B cell (primary cell): ENCODE results near the gene SIAH3. TPM values are rescaled to one million over a fixed set of nuclear protein-coding genes. Genes with fewer than 3 reads are reported as not detected.

Experiments used
- ATAC-seq: fragments of 200-7000 bp; cut with Tn5 transposase; one replicate; pipeline ENCODE4 v1.10.0; 2021; ENCODE audit warnings: low read depth, mild to moderate bottlenecking, moderate number of reproducible peaks, moderate library complexity
- CTCF ChIA-PET: fragments of 350-600 bp; sonication (Branson Sonifier 250); formaldehyde crosslinking; loops from one replicate; lab custom pipeline; 2021; ENCODE audit warnings: antibody characterized with exemption, inconsistent platforms; lab: Charles Lee
- POLR2A ChIA-PET: fragments of 350-600 bp; sonication (Branson Sonifier 250); formaldehyde crosslinking; loops from one replicate; lab custom pipeline; 2021; ENCODE audit warnings: antibody characterized with exemption; lab: Charles Lee
- DNase-seq: peaks from one replicate; pipeline ENCODE4 v3.0.0; 2013
- H2AFZ ChIP-seq: 2 replicates; pipeline ENCODE4 v1.6.1; 2012; ENCODE audit warnings: mild to moderate bottlenecking, low read depth, low read length; ENCODE audit not compliant: insufficient read depth, poor library complexity, severe bottlenecking
- H3K27ac ChIP-seq, 2 donors: 1 replicate in 1 of 2; 2 replicates in 1 of 2; pipeline ENCODE4 v1.5.1; 2012 to 2013; ENCODE audit warnings: low read length in 2 of 2, mild to moderate bottlenecking in 2 of 2, moderate library complexity in 1 of 2
- H3K27me3 ChIP-seq, 4 experiments: fragments of 200-600 bp in 1 of 4; sonication (generic) in 1 of 4; replicated peaks in 1 of 4; 1 replicate in 2 of 4; 2 replicates in 2 of 4; pipeline versions ENCODE4 v1.6.1 to v1.7.0; 2013 to 2016; ENCODE audit warnings: low read length in 3 of 4, mild to moderate bottlenecking in 2 of 4, mixed read lengths in 1 of 4, moderate library complexity in 1 of 4; ENCODE audit not compliant: insufficient read depth in 4 of 4, control insufficient read depth in 3 of 4; ENCODE audit errors: control extremely low read depth in 1 of 4
- H3K36me3 ChIP-seq, 2 experiments: replicated peaks in 1 of 2; 1 replicate in 1 of 2; 2 replicates in 1 of 2; pipeline versions ENCODE4 v1.6.1 to v1.7.1; 2013; ENCODE audit warnings: low read length in 1 of 2; ENCODE audit not compliant: insufficient read depth in 2 of 2, control insufficient read depth in 1 of 2; ENCODE audit errors: control extremely low read depth in 1 of 2, extremely low read depth in 1 of 2
- H3K4me1 ChIP-seq, 2 donors: fragments of 200-600 bp in 1 of 2; sonication (generic) in 1 of 2; 1 replicate in 1 of 2; 2 replicates in 1 of 2; pipeline versions ENCODE4 v1.5.1 to v1.6.1; 2013 to 2017; ENCODE audit warnings: low read length in 2 of 2; ENCODE audit not compliant: control insufficient read depth in 2 of 2, insufficient read depth in 2 of 2
- H3K4me2 ChIP-seq: replicated peaks from 2 replicates; pipeline ENCODE3; 2012; ENCODE audit warnings: mild to moderate bottlenecking, low read depth, low read length; ENCODE audit not compliant: poor library complexity, severe bottlenecking
- H3K4me3 ChIP-seq, 5 experiments: fragments of 200-600 bp in 1 of 5; sonication (generic) in 1 of 5; 1 replicate in 3 of 5; 2 replicates in 2 of 5; pipeline versions ENCODE4 v1.5.1 to v1.7.0; 2011 to 2016; ENCODE audit warnings: low read length in 4 of 5, mild to moderate bottlenecking in 4 of 5, low read depth in 2 of 5, control low read depth in 1 of 5, moderate library complexity in 1 of 5; ENCODE audit not compliant: insufficient read depth in 1 of 5; ENCODE audit errors: control extremely low read depth in 1 of 5, extremely low read depth in 1 of 5
- H3K79me2 ChIP-seq: fragments of 200-600 bp; sonication (generic); one replicate; pipeline ENCODE4 v1.6.0; 2016; ENCODE audit warnings: low read length; ENCODE audit not compliant: control insufficient read depth, insufficient read depth
- H3K9ac ChIP-seq: fragments of 200-600 bp; sonication (generic); 2 replicates; pipeline ENCODE4 v1.6.1; 2017; ENCODE audit warnings: mild to moderate bottlenecking, low read length, moderate library complexity
- H3K9me3 ChIP-seq, 3 donors: one replicate each; pipeline versions ENCODE4 v1.6.1 to v1.7.1; 2013; ENCODE audit warnings: low read length in 2 of 3; ENCODE audit not compliant: control insufficient read depth in 2 of 3, insufficient read depth in 1 of 3; ENCODE audit errors: control extremely low read depth in 1 of 3
- H4K20me1 ChIP-seq: 2 replicates; pipeline ENCODE4 v1.6.0; 2012; ENCODE audit warnings: mild to moderate bottlenecking, low read length; ENCODE audit not compliant: insufficient read depth, control insufficient read depth, poor library complexity, severe bottlenecking
- H3K27ac Mint-ChIP-seq: one replicate; pipeline ENCODE4 v1.8.0; 2021; ENCODE audit warnings: mixed read lengths
- H3K27me3 Mint-ChIP-seq: one replicate; pipeline ENCODE4 v1.8.0; 2021; ENCODE audit warnings: mixed read lengths
- H3K4me1 Mint-ChIP-seq: one replicate; pipeline ENCODE4 v1.8.0; 2021; ENCODE audit warnings: mixed read lengths
- H3K4me3 Mint-ChIP-seq: one replicate; pipeline ENCODE4 v1.8.0; 2021; ENCODE audit warnings: mixed read lengths
- H3K9me3 Mint-ChIP-seq: one replicate; pipeline ENCODE4 v1.8.0; 2022; ENCODE audit warnings: mixed read lengths; ENCODE audit not compliant: insufficient read depth
- EZH2 ChIP-seq: IDR thresholded peaks from 2 replicates; pipeline ENCODE4 v1.6.1; 2012; ENCODE audit warnings: borderline replicate concordance, low read depth, mild to moderate bottlenecking, moderate library complexity, low read length; ENCODE audit not compliant: insufficient read depth, poor library complexity, severe bottlenecking
- WGBS: methylation state at CpG from one replicate; pipeline ENCODE4 v1.1.5; 2013; ENCODE audit warnings: missing lambda C conversion rate; ENCODE audit not compliant: insufficient coverage; 5-methylcytosine and 5-hydroxymethylcytosine counted together
- intact Hi-C: fragments of 100-400 bp; cut with micrococcal nuclease; formaldehyde crosslinking; loops from one replicate; pipeline ENCODE4 v1.10.0; 2022
- polyA plus RNA-seq: library from polyadenylated mRNA; depleted of rRNA; stranded (reverse); fragments of >200 nt; gene quantifications from 2 replicates; pipeline ENCODE4 v1.2.3, GENCODE V29; 2012
- total RNA-seq, 2 donors: library from RNA; stranded (reverse); fragments of 120-200 nt in 1 of 2; gene quantifications; 1 replicate in 1 of 2; 2 replicates in 1 of 2; pipeline versions ENCODE4 v1.2.3 to v1.2.4, GENCODE V29; 2013 to 2022
- TF ChIP-seq, protein P1 (sequence below): fragments of 200-600 bp; IDR thresholded peaks from one replicate; pipeline ENCODE4 v1.8.0; 2022; ENCODE audit warnings: antibody characterized with exemption, mild to moderate bottlenecking

SIAH3 gene
- total and polyA plus RNA-seq, 2 donors (not counting 1 experiment from before 2014, with no cell fraction given): not detected

DNA sequence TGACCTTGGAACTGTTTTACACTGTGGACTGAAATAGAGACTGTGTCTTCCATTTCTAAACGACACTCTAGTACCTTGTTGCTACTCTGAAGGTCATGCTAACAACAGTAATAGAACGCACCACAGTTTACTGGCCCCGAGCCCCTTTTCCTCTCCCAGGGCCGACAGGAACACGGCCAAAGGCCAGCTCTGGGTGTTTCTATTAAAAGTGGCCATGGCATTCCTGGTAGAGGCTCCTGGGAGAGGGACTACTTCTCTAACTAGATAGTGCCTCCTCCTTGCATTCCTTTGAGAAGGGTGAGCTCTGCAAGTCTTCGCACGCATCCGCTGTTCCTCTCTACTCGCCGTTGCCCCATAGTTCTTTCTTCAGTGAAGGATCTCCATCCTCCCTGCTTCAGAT is 18.7 kb upstream of the SIAH3 start:
- Histone ChIP-seq H3K79me2 (no peaks in the 10 kb centered on the region), H2AFZ (no peak overlapping the region), H3K36me3 (no peaks in the 10 kb centered on the region), H3K9ac (no peak overlapping the region), H4K20me1 (no peaks in the 10 kb centered on the region), H3K9me3 (peaks cover 0 to 2% (median 0%) of the 10 kb centered on the region in 3 donors), H3K4me1 (no peaks in the 10 kb centered on the region), H3K4me2 (no peak overlapping the region), H3K27me3 (no peaks in the 10 kb centered on the region), H3K4me3 (no peak overlapping the region), H3K27ac (no peak overlapping the region)
- TF ChIP-seq EZH2: no peak
- TF ChIP-seq, protein P1, sequence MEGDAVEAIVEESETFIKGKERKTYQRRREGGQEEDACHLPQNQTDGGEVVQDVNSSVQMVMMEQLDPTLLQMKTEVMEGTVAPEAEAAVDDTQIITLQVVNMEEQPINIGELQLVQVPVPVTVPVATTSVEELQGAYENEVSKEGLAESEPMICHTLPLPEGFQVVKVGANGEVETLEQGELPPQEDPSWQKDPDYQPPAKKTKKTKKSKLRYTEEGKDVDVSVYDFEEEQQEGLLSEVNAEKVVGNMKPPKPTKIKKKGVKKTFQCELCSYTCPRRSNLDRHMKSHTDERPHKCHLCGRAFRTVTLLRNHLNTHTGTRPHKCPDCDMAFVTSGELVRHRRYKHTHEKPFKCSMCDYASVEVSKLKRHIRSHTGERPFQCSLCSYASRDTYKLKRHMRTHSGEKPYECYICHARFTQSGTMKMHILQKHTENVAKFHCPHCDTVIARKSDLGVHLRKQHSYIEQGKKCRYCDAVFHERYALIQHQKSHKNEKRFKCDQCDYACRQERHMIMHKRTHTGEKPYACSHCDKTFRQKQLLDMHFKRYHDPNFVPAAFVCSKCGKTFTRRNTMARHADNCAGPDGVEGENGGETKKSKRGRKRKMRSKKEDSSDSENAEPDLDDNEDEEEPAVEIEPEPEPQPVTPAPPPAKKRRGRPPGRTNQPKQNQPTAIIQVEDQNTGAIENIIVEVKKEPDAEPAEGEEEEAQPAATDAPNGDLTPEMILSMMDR: no peak
- ChIA-PET POLR2A (no interaction called here), CTCF (no interaction called here)
- no CpG with 5 or more reads among the region's 10 CpGs for WGBS
- Mint-ChIP-seq H3K9me3 (no peaks in the 10 kb centered on the region), H3K27me3 (peaks cover 9% of the 10 kb centered on the region), H3K4me3 (no peak overlapping the region), H3K27ac (no peak overlapping the region), H3K4me1 (no peaks in the 10 kb centered on the region)
- DNase-seq (no peak), ATAC-seq (no peak)
- intact Hi-C loops: no loop called here

DNA sequence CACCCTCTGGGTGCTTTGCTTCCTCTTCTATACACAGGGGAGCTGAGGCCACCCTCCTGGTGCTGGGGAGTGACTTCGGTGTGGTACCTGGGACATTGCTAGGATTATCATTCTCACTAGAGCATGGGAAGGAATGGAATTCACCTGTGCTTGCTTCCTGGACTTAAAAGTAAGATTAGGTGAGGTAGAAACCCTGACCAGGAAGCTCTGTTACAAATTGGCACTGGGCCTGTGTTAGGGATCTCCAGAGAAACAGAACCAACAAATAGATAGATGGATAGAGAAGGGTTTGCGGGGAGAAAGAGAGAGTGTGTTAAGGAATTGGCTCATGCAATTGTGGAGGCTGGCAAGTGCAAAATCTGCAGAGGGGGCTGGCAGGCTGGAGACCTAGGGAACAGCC is 13.9 kb upstream of the SIAH3 start:
- Histone ChIP-seq H3K9ac (no peak overlapping the region), H3K4me3 (no peak overlapping the region), H2AFZ (no peak overlapping the region), H3K79me2 (no peaks in the 10 kb centered on the region), H3K27me3 (peaks cover 0 to 13% (median 2%) of the 10 kb centered on the region in 4 experiments), H3K4me2 (no peak overlapping the region), H3K4me1 (no peaks in the 10 kb centered on the region), H3K9me3 (peaks cover 0 to 2% (median 0%) of the 10 kb centered on the region in 3 donors), H4K20me1 (no peaks in the 10 kb centered on the region), H3K27ac (no peak overlapping the region), H3K36me3 (no peaks in the 10 kb centered on the region)
- Mint-ChIP-seq H3K4me1 (no peaks in the 10 kb centered on the region), H3K27me3 (peaks cover 16% of the 10 kb centered on the region), H3K27ac (no peak overlapping the region), H3K4me3 (no peak overlapping the region), H3K9me3 (no peaks in the 10 kb centered on the region)
- 93% methylated on average over 2 of the region's 2 CpGs for WGBS
- no peak for DNase-seq
- ChIA-PET CTCF (no interaction called here), POLR2A (no interaction called here)
- intact Hi-C loops: no loop called here
- no peak for ATAC-seq
- TF ChIP-seq, protein P1: no peak
- no peak for TF ChIP-seq EZH2
